Esophagus mucosa (tissue), 1 donor: ENCODE measurements around the gene EGFR. TPM values are rescaled to one million over a fixed set of nuclear protein-coding genes. Genes with fewer than 3 reads are reported as not detected.

Experiments
- ATAC-seq: fragments of 200-7000 bp; cut with Tn5 transposase; one replicate; pipeline ENCODE4 v1.9.1; 2020
- total RNA-seq: library from RNA; stranded (reverse); gene quantifications from one replicate; pipeline ENCODE4 v1.2.4, GENCODE V29; 2023
- donor health status: DM: yes; HTN: yes; CAD: no.

The EGFR gene
- total RNA-seq, 1 donor from 2014 or later: 101 TPM

GRCh38 chr7:55128693-55129394, 110.0 kb downstream of the EGFR start:
- no peak for ATAC-seq

GRCh38 chr7:55129541-55130394, 111.0 kb downstream of the EGFR start:
- peak; percentile 25 for ATAC-seq

GRCh38 chr7:55130395-55131141, 111.8 kb downstream of the EGFR start:
- peak; percentile 14 for ATAC-seq

- no peak for ATAC-seq
Measured at GRCh38 chr7:55131142-55131929, 112.5 kb downstream of the EGFR start.

GRCh38 chr7:55132550-55132889, 113.7 kb downstream of the EGFR start:
- peak; percentile 76 for ATAC-seq

GRCh38 chr7:55132890-55133551, 114.2 kb downstream of the EGFR start:
- ATAC-seq: peak; percentile 94

- peak; percentile 56 for ATAC-seq
Measured at GRCh38 chr7:55133630-55134358, 115.0 kb downstream of the EGFR start.

- ATAC-seq: no peak
Measured at GRCh38 chr7:55134359-55134725, 115.5 kb downstream of the EGFR start.

GRCh38 chr7:55134786-55135185, 116.0 kb downstream of the EGFR start:
- no peak for ATAC-seq

- no peak for ATAC-seq
Measured at GRCh38 chr7:55135462-55135861, 116.6 kb downstream of the EGFR start.

GRCh38 chr7:55138663-55139062, 119.8 kb downstream of the EGFR start:
- ATAC-seq: no peak

- ATAC-seq: peak; percentile 94
Measured at GRCh38 chr7:55140221-55140940, 121.6 kb downstream of the EGFR start.

- ATAC-seq: peak; percentile 39
Measured at GRCh38 chr7:55140941-55141278, 122.1 kb downstream of the EGFR start.

- no peak for ATAC-seq
Measured at GRCh38 chr7:55142919-55143600, 124.2 kb downstream of the EGFR start.

- ATAC-seq: peak; percentile 19
Measured at GRCh38 chr7:55144333-55145317, 125.8 kb downstream of the EGFR start.

GRCh38 chr7:55145606-55146005, 126.8 kb downstream of the EGFR start:
- no peak for ATAC-seq

GRCh38 chr7:55147101-55147500, 128.3 kb downstream of the EGFR start:
- no peak for ATAC-seq

GRCh38 chr7:55147736-55148135, 128.9 kb downstream of the EGFR start:
- no peak for ATAC-seq

- no peak for ATAC-seq
Measured at GRCh38 chr7:55148571-55148970, 129.8 kb downstream of the EGFR start.
